SK-N-SH (cell line): Measurements from ENCODE around the gene CDH26. TPM values are rescaled to one million over a fixed set of nuclear protein-coding genes. Genes with fewer than 3 reads are reported as not detected.

ENCODE experiments used
- CTCF ChIA-PET: fragments of 300-600, 350-600 bp; formaldehyde crosslinking; extraction: SDS; loops from one replicate; lab custom pipeline; 2021; lab: Yijun Ruan, JAX
- POLR2A ChIA-PET: fragments of 350-600 bp; sonication (Branson Sonifier 250); formaldehyde crosslinking; extraction: SDS; loops from one replicate; lab custom pipeline; 2020; ENCODE audit warnings: antibody characterized with exemption, inconsistent platforms; lab: Yijun Ruan, JAX
- DNase-seq: peaks from one replicate; pipeline ENCODE4 v3.0.0; 2012
- H2AFZ ChIP-seq: fragments of 200-600 bp; sonication (generic); 2 replicates; pipeline ENCODE4 v1.8.1; 2016; ENCODE audit warnings: antibody characterized with exemption, mild to moderate bottlenecking, low read depth
- H3F3A ChIP-seq: fragments of 200-600 bp; sonication (generic); replicated peaks from 2 replicates; pipeline ENCODE3; 2016; ENCODE audit warnings: antibody characterized with exemption, mild to moderate bottlenecking; ENCODE audit not compliant: insufficient read depth
- H3K27ac ChIP-seq, 2 experiments: fragments of 200-500 bp in 1 of 2; fragments of 200-600 bp in 1 of 2; sonication (Bioruptor generic) in 1 of 2; sonication (generic), shearing (Covaris generic) in 1 of 2; 2 replicates each; pipeline versions ENCODE4 v1.5.1 to v1.6.1; 2014 to 2016; ENCODE audit warnings: low read depth in 2 of 2, inconsistent platforms in 1 of 2, low read length in 1 of 2, mild to moderate bottlenecking in 1 of 2, mixed read lengths in 1 of 2
- H3K27me3 ChIP-seq: fragments of 200-600 bp; sonication (generic), shearing (Covaris generic); 2 replicates; pipeline ENCODE4 v1.6.1; 2016; ENCODE audit warnings: mixed run types; ENCODE audit not compliant: insufficient read depth
- H3K36me3 ChIP-seq, 2 experiments: fragments of 200-500 bp in 1 of 2; fragments of 200-600 bp in 1 of 2; sonication (Bioruptor generic) in 1 of 2; sonication (generic) in 1 of 2; replicated peaks in 1 of 2; 2 replicates each; pipeline versions ENCODE3 to v1.5.1; 2014 to 2016; ENCODE audit warnings: low read length in 1 of 2, mild to moderate bottlenecking in 1 of 2; ENCODE audit not compliant: insufficient read depth in 2 of 2, control insufficient read depth in 1 of 2
- H3K4me1 ChIP-seq, 2 experiments: fragments of 200-500 bp in 1 of 2; fragments of 200-600 bp in 1 of 2; sonication (Bioruptor generic) in 1 of 2; sonication (generic), shearing (Covaris generic) in 1 of 2; 2 replicates each; pipeline versions ENCODE4 v1.5.1 to v1.6.1; 2014 to 2016; ENCODE audit warnings: low read depth in 1 of 2, low read length in 1 of 2, mixed run types in 1 of 2; ENCODE audit not compliant: insufficient read depth in 2 of 2, control insufficient read depth in 1 of 2
- H3K4me2 ChIP-seq: fragments of 200-600 bp; sonication (generic), shearing (Covaris generic); 2 replicates; pipeline ENCODE4 v1.6.1; 2017; ENCODE audit warnings: mixed run types
- H3K4me3 ChIP-seq, 2 experiments: fragments of 200-500 bp in 1 of 2; fragments of 200-600 bp in 1 of 2; sonication (Bioruptor generic) in 1 of 2; sonication (generic), shearing (Covaris generic) in 1 of 2; 2 replicates each; pipeline versions ENCODE4 v1.5.1 to v1.8.1; 2014 to 2016; ENCODE audit warnings: low read depth in 2 of 2, inconsistent platforms in 1 of 2, low read length in 1 of 2, mild to moderate bottlenecking in 1 of 2, mixed read lengths in 1 of 2, moderate library complexity in 1 of 2
- H3K79me2 ChIP-seq: fragments of 200-600 bp; sonication (generic); 2 replicates; pipeline ENCODE4 v1.8.1; 2017; ENCODE audit warnings: mild to moderate bottlenecking; ENCODE audit not compliant: insufficient read depth
- H3K9ac ChIP-seq: fragments of 200-600 bp; sonication (generic); 2 replicates; pipeline ENCODE4 v1.6.1; 2017; ENCODE audit warnings: mixed run types
- H3K9me2 ChIP-seq: fragments of 200-600 bp; sonication (generic); 2 replicates; pipeline ENCODE4 v1.6.1; 2017; ENCODE audit warnings: mixed run types
- H3K9me3 ChIP-seq: fragments of 200-600 bp; sonication (generic); 2 replicates; pipeline ENCODE4 v1.6.1; 2017; ENCODE audit warnings: mixed run types, mild to moderate bottlenecking, moderate library complexity
- H4K20me1 ChIP-seq: fragments of 200-600 bp; sonication (generic); 2 replicates; pipeline ENCODE4 v1.6.1; 2017; ENCODE audit warnings: mild to moderate bottlenecking, mixed run types; ENCODE audit not compliant: insufficient read depth
- ELF1 ChIP-seq: IDR thresholded peaks from 2 replicates; pipeline ENCODE4 v1.4.0; 2012
- EP300 ChIP-seq, 2 experiments: IDR thresholded peaks; 2 replicates each; pipeline versions ENCODE4 v1.4.0 to v1.6.1; 2012; ENCODE audit warnings: borderline replicate concordance in 1 of 2, low read depth in 1 of 2, low read length in 1 of 2
- FOXJ3 ChIP-seq: sonication (generic); formaldehyde crosslinking; IDR thresholded peaks from 2 replicates; pipeline ENCODE4 v1.5.1; 2020; ENCODE audit warnings: mild to moderate bottlenecking, missing genetic modification reagents
- POLR2AphosphoS5 ChIP-seq: IDR thresholded peaks from 2 replicates; pipeline ENCODE4 v1.6.1; 2012; ENCODE audit warnings: low read depth, low read length
- RAD21 ChIP-seq: IDR thresholded peaks from 2 replicates; pipeline ENCODE4 v1.6.1; 2012; ENCODE audit warnings: mild to moderate bottlenecking, low read length
- RXRA ChIP-seq: IDR thresholded peaks from 2 replicates; pipeline ENCODE4 v1.4.0; 2012; ENCODE audit warnings: low read depth, mild to moderate bottlenecking, borderline replicate concordance
- SIN3A ChIP-seq: IDR thresholded peaks from 2 replicates; pipeline ENCODE4 v1.6.1; 2012; ENCODE audit warnings: low read depth, mild to moderate bottlenecking, low read length, moderate library complexity, borderline replicate concordance
- SMC3 ChIP-seq: IDR thresholded peaks from 2 replicates; pipeline ENCODE4 v1.6.1; 2012; ENCODE audit warnings: low read depth, low read length, improper control_type of control experiment
- TAF1 ChIP-seq: IDR thresholded peaks from 2 replicates; pipeline ENCODE4 v1.6.1; 2012; ENCODE audit warnings: low read depth, mild to moderate bottlenecking, low read length, moderate library complexity, borderline replicate concordance
- TEAD4 ChIP-seq: IDR thresholded peaks from 2 replicates; pipeline ENCODE4 v1.4.0; 2012; ENCODE audit warnings: mild to moderate bottlenecking, borderline replicate concordance; ENCODE audit not compliant: insufficient read depth
- YY1 ChIP-seq: IDR thresholded peaks from 2 replicates; pipeline ENCODE4 v1.4.0; 2012; ENCODE audit warnings: low read depth, mild to moderate bottlenecking
- WGBS: methylation state at CpG from one replicate; pipeline ENCODE4 v1.1.6; 2017; ENCODE audit warnings: low lambda C conversion rate; 5-methylcytosine and 5-hydroxymethylcytosine counted together
- polyA plus RNA-seq, 3 experiments: library from polyadenylated mRNA; depleted of rRNA; stranded (reverse); fragments of >200 nt; gene quantifications; 2 replicates each; pipeline ENCODE4 v1.2.3, GENCODE V29; 2012
- TF ChIP-seq, protein P1 (sequence below): IDR thresholded peaks from 2 replicates; pipeline ENCODE4 v1.4.0; 2012; ENCODE audit warnings: low read depth, borderline replicate concordance
- TF ChIP-seq, protein P2 (sequence below): fragments of 200-600 bp; sonication (generic); IDR thresholded peaks from 2 replicates; pipeline ENCODE4 v1.6.1; 2017; ENCODE audit warnings: antibody characterized with exemption, mild to moderate bottlenecking, moderate library complexity

CDH26 gene
- polyA plus RNA-seq, 1 of the 3 experiments (the other 2 are of a cell fraction): 0.13 TPM

DNA sequence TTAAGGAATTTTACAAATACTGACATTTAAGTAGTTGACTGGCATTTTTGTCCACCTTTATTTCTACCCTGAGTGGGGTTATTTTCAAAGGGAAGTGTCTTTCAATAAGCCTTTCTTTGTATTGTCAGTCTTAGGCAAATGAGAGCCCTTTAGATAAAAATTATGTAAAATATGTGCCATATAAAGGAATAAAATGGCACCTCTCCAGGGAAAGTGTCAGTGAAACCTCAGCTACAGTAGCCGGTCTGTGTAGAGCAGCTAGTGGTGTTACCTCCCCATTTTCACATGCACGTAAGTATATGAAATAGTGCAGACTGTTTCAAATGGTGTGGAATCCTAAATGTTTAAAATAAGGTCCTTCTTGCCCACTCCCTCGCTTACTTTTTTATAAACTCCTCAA lies 13.0 kb upstream of the CDH26 start:
- H3F3A ChIP-seq: peaks cover 4% of the 10 kb centered on the region
- no peak overlapping the region for H3K9ac ChIP-seq
- no peak overlapping the region for H3K4me3 ChIP-seq
- no peaks in the 10 kb centered on the region for H3K9me2 ChIP-seq
- no peak overlapping the region for H2AFZ ChIP-seq
- H3K9me3 ChIP-seq: no peaks in the 10 kb centered on the region
- no peaks in the 10 kb centered on the region for H3K27me3 ChIP-seq
- peaks cover 27 to 48% of the 10 kb centered on the region in 2 experiments for H3K36me3 ChIP-seq
- DNase-seq: no peak
- H3K4me1 ChIP-seq: peaks cover 0 to 8% of the 10 kb centered on the region in 2 experiments; a peak in 1 of 4 replicates
- no peak for TF ChIP-seq POLR2AphosphoS5
- no peak for TF ChIP-seq YY1
- TF ChIP-seq SIN3A: no peak
- H3K79me2 ChIP-seq: peaks cover 20% of the 10 kb centered on the region
- CTCF ChIA-PET: interaction anchor here (1.0 to 3.3 kb wide), 3 partner anchors 11 to 162 kb away, joined by 3 to 20 read pairs (median 3); partner anchors contain the start of gene SYCP2
- WGBS: 94% methylated on average over 3 of the region's 3 CpGs
- no peak overlapping the region for H3K27ac ChIP-seq
- H3K4me2 ChIP-seq: no peak overlapping the region
- POLR2A ChIA-PET: no interaction called here
- H4K20me1 ChIP-seq: no peaks in the 10 kb centered on the region

DNA sequence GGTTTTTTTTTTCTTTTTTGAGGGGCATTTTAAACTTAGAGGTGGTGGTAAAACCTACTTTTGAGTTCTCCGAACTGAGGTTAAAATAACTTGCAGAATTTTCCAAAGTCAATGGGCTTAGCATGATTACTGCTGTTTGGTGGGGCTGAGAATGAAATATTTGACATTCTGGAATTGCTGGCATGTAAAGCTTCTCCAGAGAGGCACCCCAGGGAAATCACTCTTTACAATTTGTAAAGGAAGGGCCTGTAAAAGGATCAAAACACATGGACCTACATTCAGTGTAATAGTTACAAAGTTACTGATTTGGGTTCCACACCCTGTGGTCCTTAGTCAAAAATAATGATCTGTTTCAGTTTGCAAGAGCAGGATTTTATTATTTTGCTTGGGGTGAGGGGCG lies 12.5 kb upstream of the CDH26 start:
- H3K4me2 ChIP-seq: no peak overlapping the region
- H3K9ac ChIP-seq: no peak overlapping the region
- no peak overlapping the region for H3K27ac ChIP-seq
- H3K9me2 ChIP-seq: no peaks in the 10 kb centered on the region
- no peak for DNase-seq
- ChIA-PET POLR2A (no interaction called here), CTCF (interaction anchor here (1.1 to 3.3 kb wide), 2 partner anchors 11 to 162 kb away, joined by 3 to 20 read pairs; partner anchors contain the start of gene SYCP2)
- H3K27me3 ChIP-seq: no peaks in the 10 kb centered on the region
- no peak overlapping the region for H3K4me3 ChIP-seq
- 97% methylated on average over 2 of the region's 2 CpGs for WGBS
- no peaks in the 10 kb centered on the region for H3K9me3 ChIP-seq
- no peak overlapping the region for H2AFZ ChIP-seq
- H4K20me1 ChIP-seq: no peaks in the 10 kb centered on the region
- H3K36me3 ChIP-seq: peaks cover 27 to 48% of the 10 kb centered on the region in 2 experiments
- H3F3A ChIP-seq: no peaks in the 10 kb centered on the region
- peaks cover 0 to 8% of the 10 kb centered on the region in 2 experiments; a peak in 1 of 4 replicates for H3K4me1 ChIP-seq
- H3K79me2 ChIP-seq: peaks cover 20% of the 10 kb centered on the region
- no peak for TF ChIP-seq EP300 (IDR thresholded peaks at IDR 0.05; ENCODE audit: borderline replicate concordance in 1 of 2, low read depth in 1 of 2, low read length in 1 of 2)
- no peak for TF ChIP-seq TAF1
- TF ChIP-seq, protein P1, sequence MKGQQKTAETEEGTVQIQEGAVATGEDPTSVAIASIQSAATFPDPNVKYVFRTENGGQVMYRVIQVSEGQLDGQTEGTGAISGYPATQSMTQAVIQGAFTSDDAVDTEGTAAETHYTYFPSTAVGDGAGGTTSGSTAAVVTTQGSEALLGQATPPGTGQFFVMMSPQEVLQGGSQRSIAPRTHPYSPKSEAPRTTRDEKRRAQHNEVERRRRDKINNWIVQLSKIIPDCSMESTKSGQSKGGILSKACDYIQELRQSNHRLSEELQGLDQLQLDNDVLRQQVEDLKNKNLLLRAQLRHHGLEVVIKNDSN: no peak
- TF ChIP-seq FOXJ3 (CRISPR knock-in tag): no peak
- no peak for TF ChIP-seq YY1
- TF ChIP-seq, protein P2, sequence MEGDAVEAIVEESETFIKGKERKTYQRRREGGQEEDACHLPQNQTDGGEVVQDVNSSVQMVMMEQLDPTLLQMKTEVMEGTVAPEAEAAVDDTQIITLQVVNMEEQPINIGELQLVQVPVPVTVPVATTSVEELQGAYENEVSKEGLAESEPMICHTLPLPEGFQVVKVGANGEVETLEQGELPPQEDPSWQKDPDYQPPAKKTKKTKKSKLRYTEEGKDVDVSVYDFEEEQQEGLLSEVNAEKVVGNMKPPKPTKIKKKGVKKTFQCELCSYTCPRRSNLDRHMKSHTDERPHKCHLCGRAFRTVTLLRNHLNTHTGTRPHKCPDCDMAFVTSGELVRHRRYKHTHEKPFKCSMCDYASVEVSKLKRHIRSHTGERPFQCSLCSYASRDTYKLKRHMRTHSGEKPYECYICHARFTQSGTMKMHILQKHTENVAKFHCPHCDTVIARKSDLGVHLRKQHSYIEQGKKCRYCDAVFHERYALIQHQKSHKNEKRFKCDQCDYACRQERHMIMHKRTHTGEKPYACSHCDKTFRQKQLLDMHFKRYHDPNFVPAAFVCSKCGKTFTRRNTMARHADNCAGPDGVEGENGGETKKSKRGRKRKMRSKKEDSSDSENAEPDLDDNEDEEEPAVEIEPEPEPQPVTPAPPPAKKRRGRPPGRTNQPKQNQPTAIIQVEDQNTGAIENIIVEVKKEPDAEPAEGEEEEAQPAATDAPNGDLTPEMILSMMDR: no peak
- no peak for TF ChIP-seq TEAD4
- TF ChIP-seq POLR2AphosphoS5: no peak
- no peak for TF ChIP-seq SMC3
- no peak for TF ChIP-seq RAD21
- no peak for TF ChIP-seq ELF1
- TF ChIP-seq RXRA: no peak
